ENCODE data around the gene CASP10.

GRCh38 chr2:201152517-201152916, 30.4 kb upstream of the CASP10 start:
- TF ChIP-seq POLR2AphosphoS5 (IDR thresholded peaks at IDR 0.05): no peak
- TF ChIP-seq CTCF (IDR thresholded peaks at IDR 0.05): no peak
- no peak for TF ChIP-seq POLR2A (IDR thresholded peaks at IDR 0.05; ENCODE audit: low read depth)

All from esophagus muscularis mucosa (tissue), 3 donors.